Measurements from ENCODE around the gene SLC17A7. TPM values are rescaled to one million over a fixed set of nuclear protein-coding genes. Genes with fewer than 3 reads are reported as not detected.

SLC17A7 gene
- total and polyA plus RNA-seq, 2 of the 4 experiments (the other 2 are of a cell fraction) = 0.03 TPM; not detected in 1

DNA sequence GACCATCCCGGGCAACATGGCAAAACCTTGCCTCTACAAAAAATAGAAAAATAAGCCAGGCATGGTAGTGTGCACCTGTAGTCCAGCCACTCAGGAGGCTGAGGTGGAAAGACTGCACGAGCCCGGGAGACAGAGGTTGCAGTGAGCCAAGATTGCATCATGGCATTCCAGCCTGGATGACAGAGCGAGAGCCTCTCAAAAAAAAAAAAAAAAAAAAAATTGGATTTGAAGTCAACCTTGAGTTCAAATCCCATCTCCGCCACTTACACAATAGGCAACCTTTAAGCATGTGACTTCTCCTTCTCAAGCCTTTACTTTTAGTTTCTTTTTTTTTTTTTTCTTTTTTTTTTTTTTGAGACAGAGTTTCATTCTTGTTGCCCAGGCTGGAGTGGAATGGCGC, 41.3 kb downstream of the SLC17A7 start:
- Histone ChIP-seq H3K27ac (ENCODE audit: insufficient read depth, low read length) (no peak overlapping the region), H2AFZ (replicated peaks; ENCODE audit: low read length, poor library complexity) (no peak overlapping the region), H2AK5ac (ENCODE audit: low read depth, low read length) (no peak overlapping the region), H3K23ac (ENCODE audit: low read depth, low read length) (no peak overlapping the region), H3K79me1 (ENCODE audit: low read depth in 1 of 2, low read length in 2 of 2) (no peaks in the 10 kb centered on the region), H4K91ac (ENCODE audit: insufficient read depth, low read depth, low read length) (no peak overlapping the region), H3K9me3 (ENCODE audit: control insufficient read depth, insufficient read depth, low read length) (no peaks in the 10 kb centered on the region), H3K4ac (ENCODE audit: low read depth, low read length) (no peak overlapping the region), H2BK20ac (ENCODE audit: low read depth, low read length) (no peak overlapping the region), H3K27me3 (ENCODE audit: control insufficient read depth, insufficient read depth, low read length) (peaks cover 49% of the 10 kb centered on the region), H3K9ac (ENCODE audit: low read depth, low read length) (no peak overlapping the region), H3K56ac (ENCODE audit: extremely low read depth, insufficient read depth, low read length) (no peak overlapping the region), H2BK5ac (ENCODE audit: low read depth, low read length, poor library complexity, severe bottlenecking) (no peak overlapping the region), H2BK15ac (ENCODE audit: low read depth, low read length) (no peak overlapping the region), H4K20me1 (ENCODE audit: insufficient read depth, low read length) (no peaks in the 10 kb centered on the region), H2BK120ac (ENCODE audit: low read depth, low read length) (no peak overlapping the region), H3K4me3 (ENCODE audit: insufficient read depth, low read depth, low read length) (no peak overlapping the region), H3K18ac (ENCODE audit: low read depth, low read length) (no peak overlapping the region), H3K9me1 (ENCODE audit: insufficient read depth, low read length) (no peaks in the 10 kb centered on the region), H4K5ac (ENCODE audit: low read depth, low read length) (no peak overlapping the region), H4K8ac (ENCODE audit: low read depth in 2 of 2, low read length in 2 of 2) (no peak overlapping the region), H3K4me1 (ENCODE audit: control insufficient read depth, insufficient read depth, low read length) (peaks cover 6% of the 10 kb centered on the region; the same call in 1 of the 2 replicates), H3K4me2 (ENCODE audit: low read depth, low read length) (no peak overlapping the region), H2AK9ac (replicated peaks; ENCODE audit: low read depth, low read length, poor library complexity) (no peak overlapping the region), H3K14ac (replicated peaks; ENCODE audit: low read depth, low read length) (no peak overlapping the region), H3K36me3 (ENCODE audit: control insufficient read depth, insufficient read depth, low read length) (no peaks in the 10 kb centered on the region)
- no TSS peak for BruUV-seq (replicated peaks)
- DNase-seq = peak; percentile 11
- intact Hi-C loops (cut with micrococcal nuclease) (no loop called here), dilution Hi-C loops (cut with HindIII; ENCODE audit: low sequenced_read_pairs, unreplicated experiment) (no loop called here), in situ Hi-C loops (cut with MboI; ENCODE audit: low sequenced_read_pairs) (no loop called here)
- ChIA-PET POLR2A (ENCODE audit: unreplicated experiment) (no interaction called here), CTCF (interaction anchor here (0.6 kb wide), 1 partner anchor 45 kb away, joined by 3 read pairs; no protein-coding TSS in a partner anchor)
- WGBS, 2 experiments (ENCODE audit: extremely low coverage in 2 of 2, insufficient read length in 1 of 2) = 35% methylated on average over 2 of the region's 6 CpGs; no CpG with 5 or more reads in 1 of the 2 experiments
- TF ChIP-seq CEBPB (IDR thresholded peaks at IDR 0.05; ENCODE audit: low read depth, low read length) = peak; percentile 75
- no peak for TF ChIP-seq RCOR1 (IDR thresholded peaks at IDR 0.05; ENCODE audit: insufficient replicate concordance, low read length)
- ATAC-seq (ENCODE audit: low read depth) = no peak

Measured in IMR-90 (cell line).